Activated CD4-positive, alpha-beta T cell treated with anti-CD3 and anti-CD28 coated beads, Interleukin-2, amount 10 ng/mL, durations not matched to agents 24 days and 14 days (primary cell): ENCODE measurements around the gene CNTNAP2. TPM values are rescaled to one million over a fixed set of nuclear protein-coding genes. Genes with fewer than 3 reads are reported as not detected.
"Not testable (repeated sequence)": the region's sequence is repeated elsewhere in the genome, so short reads cannot be mapped to it uniquely, and the experiment has no call there.

Experiments used
- DNase-seq: peaks from one replicate; pipeline ENCODE4 v3.0.0; 2022
- H3K27ac Mint-ChIP-seq: one replicate; pipeline ENCODE4 v1.8.0; 2022; ENCODE audit warnings: mild to moderate bottlenecking, mixed read lengths
- H3K27me3 Mint-ChIP-seq: one replicate; pipeline ENCODE4 v1.8.0; 2022; ENCODE audit warnings: mixed read lengths
- H3K36me3 Mint-ChIP-seq: one replicate; pipeline ENCODE4 v1.8.0; 2022; ENCODE audit warnings: low read depth, mild to moderate bottlenecking, mixed read lengths
- H3K4me1 Mint-ChIP-seq: one replicate; pipeline ENCODE4 v1.8.0; 2021; ENCODE audit warnings: mixed read lengths
- H3K4me3 Mint-ChIP-seq: one replicate; pipeline ENCODE4 v1.8.0; 2022; ENCODE audit warnings: mild to moderate bottlenecking, moderate library complexity, mixed read lengths
- H3K9me3 Mint-ChIP-seq: one replicate; pipeline ENCODE4 v1.8.0; 2021; ENCODE audit warnings: mixed read lengths
- intact Hi-C: fragments of 100-400 bp; cut with micrococcal nuclease; formaldehyde crosslinking; loops from one replicate; pipeline ENCODE4 v1.15.1; 2023
- total RNA-seq: library from RNA; stranded (reverse); gene quantifications from 2 replicates; pipeline ENCODE4 v1.2.3, GENCODE V29; 2022

Gene CNTNAP2
- total RNA-seq, 1 donor from 2014 or later: not detected

DNA sequence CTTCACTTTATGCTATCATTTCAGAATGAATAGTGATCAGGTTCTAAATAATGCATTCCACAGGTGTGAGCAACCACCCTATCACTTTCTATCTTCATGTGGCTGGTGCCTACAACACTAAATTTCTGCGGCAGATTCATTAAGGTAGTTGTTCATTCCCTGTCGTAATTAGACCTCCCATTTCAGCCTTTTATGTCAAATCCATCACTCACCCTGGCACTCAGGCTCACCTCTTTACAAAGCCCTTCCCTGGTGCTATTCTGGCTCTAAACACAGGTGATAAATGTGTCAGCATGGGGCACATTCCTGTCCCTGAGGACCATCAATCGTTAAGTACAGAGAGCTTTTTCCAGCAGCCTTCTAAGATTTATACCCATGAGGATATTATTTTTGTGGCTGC lies 2173.9 kb downstream of the CNTNAP2 start:
- Mint-ChIP-seq H3K27me3 (peaks cover 1% of the 10 kb centered on the region), H3K4me1 (no peaks in the 10 kb centered on the region), H3K9me3 (no peaks in the 10 kb centered on the region), H3K4me3 (no peak overlapping the region), H3K36me3 (no peaks in the 10 kb centered on the region), H3K27ac (no peak overlapping the region)
- intact Hi-C loops: no loop called here
- no peak for DNase-seq

DNA sequence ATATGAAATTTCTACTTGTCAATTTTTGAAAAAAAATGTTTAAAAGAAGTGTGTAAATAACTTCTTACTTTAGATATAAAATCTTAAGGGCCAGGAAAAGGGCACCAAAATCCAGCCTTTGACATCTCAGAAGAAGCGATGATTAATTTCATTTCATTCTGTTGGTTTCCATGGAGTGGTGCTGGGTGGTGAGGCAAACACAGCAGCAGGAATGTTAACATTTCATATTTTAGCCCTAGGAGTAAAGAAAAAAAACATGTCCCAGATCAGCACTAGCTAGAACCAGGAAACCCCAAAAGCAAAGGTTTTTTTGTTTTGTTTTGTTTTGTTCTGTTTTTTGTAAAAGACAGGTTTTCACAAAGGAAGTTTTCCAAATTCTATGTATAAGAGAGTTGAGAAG lies 2175.2 kb downstream of the CNTNAP2 start:
- Mint-ChIP-seq H3K4me1 (no peaks in the 10 kb centered on the region), H3K27ac (no peak overlapping the region), H3K4me3 (no peak overlapping the region)

DNA sequence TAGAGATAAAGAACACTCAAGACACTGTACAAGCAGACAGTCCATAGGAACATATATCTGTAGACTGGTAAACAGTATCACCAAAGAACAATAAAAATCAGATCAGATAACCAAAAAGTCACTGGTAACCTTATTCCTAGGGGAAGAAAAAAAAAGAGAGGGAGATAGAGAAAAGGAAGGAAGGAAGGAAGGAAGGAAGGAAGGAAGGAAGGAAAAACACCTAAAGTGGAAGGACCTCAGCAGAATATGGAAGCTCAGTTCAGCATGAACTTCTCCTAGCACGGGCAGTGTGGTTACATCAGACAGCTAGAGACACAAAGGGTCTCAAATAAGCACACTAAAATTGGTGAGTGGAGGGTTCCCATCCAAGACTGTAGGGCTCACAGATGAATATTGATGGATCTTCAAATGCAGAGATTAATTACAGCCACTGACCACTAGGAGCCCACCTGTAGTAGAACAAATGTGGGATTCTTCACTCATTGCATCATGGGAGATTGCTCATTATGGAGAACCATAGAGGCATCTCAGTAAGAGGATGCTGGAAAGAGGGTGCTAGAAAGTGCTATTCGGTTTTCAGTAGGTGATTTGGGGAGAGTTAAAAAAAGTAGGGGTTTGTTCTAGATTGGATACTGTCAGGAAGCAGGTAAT lies 2180.5 kb downstream of the CNTNAP2 start:
- DNase-seq: no peak
- Mint-ChIP-seq H3K4me3 (no peak overlapping the region), H3K9me3 (no peaks in the 10 kb centered on the region), H3K27me3 (no peaks in the 10 kb centered on the region), H3K36me3 (no peaks in the 10 kb centered on the region), H3K4me1 (no peaks in the 10 kb centered on the region), H3K27ac (no peak overlapping the region)
- intact Hi-C loops: no loop called here

More for the DNA sequence above, 2175.2 kb downstream of the CNTNAP2 start:
- Mint-ChIP-seq H3K9me3 (no peaks in the 10 kb centered on the region), H3K27me3 (peaks cover 1% of the 10 kb centered on the region), H3K36me3 (no peaks in the 10 kb centered on the region)
- no peak for DNase-seq
- intact Hi-C loops: no loop called here

DNA sequence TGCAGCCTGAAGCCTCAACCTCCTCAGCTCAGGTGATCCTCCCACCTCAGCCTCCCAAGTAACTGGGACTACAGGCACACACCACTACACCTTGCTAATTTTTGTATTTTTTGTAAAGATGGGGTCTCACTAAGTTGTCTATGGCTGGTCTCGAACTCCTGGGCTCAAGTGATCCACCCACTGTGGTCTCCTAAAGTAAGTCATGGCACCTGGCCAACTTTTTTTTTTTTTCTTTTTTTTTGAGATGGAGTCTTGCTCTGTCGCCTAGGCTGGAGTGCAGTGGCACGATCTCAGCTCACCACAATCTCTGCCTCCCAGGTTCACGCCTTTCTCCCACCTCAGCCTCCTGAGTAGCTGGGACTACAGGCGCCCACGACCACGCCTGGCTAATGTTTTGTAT lies 2182.2 kb downstream of the CNTNAP2 start:
- H3K4me3 Mint-ChIP-seq, intact Hi-C loops: not testable (repeated sequence)

DNA sequence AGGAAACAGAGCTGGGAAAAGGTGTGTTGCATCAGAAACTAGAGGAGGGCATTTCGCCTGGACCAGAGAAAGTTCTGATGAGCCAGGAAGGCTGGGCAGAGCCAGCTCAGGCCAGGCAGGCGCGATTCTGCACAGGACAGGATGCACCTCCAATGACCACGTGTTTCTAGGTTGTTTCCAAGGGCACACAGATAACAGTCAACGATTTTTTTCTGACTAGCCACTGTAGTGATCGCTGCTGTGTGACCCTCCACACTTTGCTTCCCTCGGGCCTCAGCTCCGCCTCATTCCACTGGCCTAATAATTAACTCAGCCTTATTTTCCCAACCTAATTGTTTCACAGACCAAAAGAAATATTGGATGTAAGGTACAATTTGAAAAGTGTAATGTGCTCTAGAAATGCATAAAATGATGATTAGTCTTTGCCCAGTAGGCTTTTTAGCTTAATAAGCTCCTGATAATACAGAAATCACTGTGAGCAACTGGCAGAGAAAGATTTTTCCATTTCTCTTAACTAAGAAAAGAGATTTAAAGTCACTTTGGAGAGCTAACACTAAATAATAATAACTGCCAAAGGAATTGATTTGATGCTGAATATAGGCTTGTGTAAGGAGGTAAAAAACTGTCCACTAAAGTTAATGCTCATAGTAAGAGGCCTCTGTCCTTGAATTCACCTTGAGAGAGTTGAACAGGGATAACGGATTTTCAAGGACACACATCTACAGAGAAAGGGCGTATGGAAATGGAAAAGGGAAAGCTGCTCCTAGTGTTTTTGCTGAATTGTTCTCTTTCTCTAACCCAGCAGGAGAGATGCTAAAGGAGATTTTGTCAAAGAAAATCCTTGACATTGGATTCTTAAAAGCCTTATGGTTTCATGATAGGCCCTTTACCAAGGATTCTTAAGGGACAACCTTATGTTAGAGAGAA lies 2183.0 kb downstream of the CNTNAP2 start:
- H3K4me1 Mint-ChIP-seq: no peaks in the 10 kb centered on the region

More for the DNA sequence above, 2182.2 kb downstream of the CNTNAP2 start:
- not testable (repeated sequence) for H3K36me3 Mint-ChIP-seq, H3K4me1 Mint-ChIP-seq, DNase-seq, H3K27me3 Mint-ChIP-seq, H3K27ac Mint-ChIP-seq, H3K9me3 Mint-ChIP-seq

DNA sequence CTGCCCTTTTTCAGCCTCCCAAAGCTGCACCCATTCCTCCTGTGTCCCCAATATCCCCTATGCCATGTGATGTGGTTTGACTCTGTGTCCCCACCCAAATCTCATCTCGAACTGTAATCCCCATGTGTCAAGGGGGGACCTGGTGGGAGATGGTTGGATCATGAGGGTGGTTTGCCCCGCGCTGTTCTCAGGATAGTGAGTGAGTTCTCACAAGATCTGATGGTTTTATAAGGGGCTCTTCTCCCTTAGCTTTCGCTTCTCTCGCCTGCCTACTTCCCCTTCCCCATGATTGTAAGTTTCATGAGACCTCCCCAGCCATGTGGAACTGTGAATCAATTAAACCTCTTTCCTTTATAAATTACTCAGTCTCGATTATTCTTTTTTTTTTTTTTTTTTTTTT lies 2185.8 kb downstream of the CNTNAP2 start:
- H3K4me3 Mint-ChIP-seq, DNase-seq, H3K27me3 Mint-ChIP-seq, H3K27ac Mint-ChIP-seq, H3K4me1 Mint-ChIP-seq, intact Hi-C loops, H3K9me3 Mint-ChIP-seq, H3K36me3 Mint-ChIP-seq: not testable (repeated sequence)

More for the DNA sequence above, 2183.0 kb downstream of the CNTNAP2 start:
- H3K9me3 Mint-ChIP-seq: no peaks in the 10 kb centered on the region
- no peaks in the 10 kb centered on the region for H3K36me3 Mint-ChIP-seq
- DNase-seq: no peak
- H3K27me3 Mint-ChIP-seq: no peaks in the 10 kb centered on the region
- intact Hi-C loops: no loop called here
- H3K4me3 Mint-ChIP-seq: no peak overlapping the region
- no peak overlapping the region for H3K27ac Mint-ChIP-seq

DNA sequence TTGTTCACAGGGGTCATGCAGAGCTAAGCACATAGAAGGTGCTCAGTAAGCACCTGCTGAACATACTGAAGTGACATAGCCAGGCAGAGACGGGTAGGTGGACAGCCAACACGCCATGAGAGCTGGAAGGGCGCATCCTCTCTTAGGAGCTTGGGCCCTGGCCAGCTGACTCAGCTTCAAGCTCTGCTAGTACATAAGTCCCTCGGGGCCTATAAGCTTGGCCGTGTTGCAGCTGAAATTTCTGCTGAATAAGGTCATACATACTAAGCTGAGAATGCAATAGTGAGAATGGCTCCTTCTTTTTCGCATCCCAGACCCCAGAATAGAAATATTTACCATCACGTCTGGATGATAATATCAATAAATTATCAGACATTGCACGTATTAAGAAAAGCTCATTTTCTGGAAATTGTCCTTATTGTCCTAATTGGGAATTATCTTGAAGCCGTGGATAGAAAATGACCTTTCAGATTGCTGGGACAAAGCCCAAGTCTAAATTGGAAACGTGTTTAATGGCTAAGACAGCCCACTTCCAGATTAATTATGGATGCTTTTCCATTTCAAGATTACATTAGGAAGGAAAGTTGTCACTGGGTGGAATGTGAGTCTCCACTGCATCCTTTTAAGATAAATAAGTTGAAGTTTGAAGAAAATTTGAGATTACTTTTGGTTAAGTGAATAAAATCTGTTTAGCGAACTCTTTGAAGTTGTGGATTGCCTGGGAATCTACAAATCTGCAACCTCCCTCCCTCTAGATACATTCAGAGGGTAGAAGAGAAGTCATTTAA lies 2186.9 kb downstream of the CNTNAP2 start:
- Mint-ChIP-seq H3K4me3 (no peak overlapping the region), H3K4me1 (no peaks in the 10 kb centered on the region), H3K36me3 (no peaks in the 10 kb centered on the region), H3K27me3 (no peaks in the 10 kb centered on the region), H3K9me3 (no peaks in the 10 kb centered on the region), H3K27ac (no peak overlapping the region)
- DNase-seq: no peak
- intact Hi-C loops: no loop called here

DNA sequence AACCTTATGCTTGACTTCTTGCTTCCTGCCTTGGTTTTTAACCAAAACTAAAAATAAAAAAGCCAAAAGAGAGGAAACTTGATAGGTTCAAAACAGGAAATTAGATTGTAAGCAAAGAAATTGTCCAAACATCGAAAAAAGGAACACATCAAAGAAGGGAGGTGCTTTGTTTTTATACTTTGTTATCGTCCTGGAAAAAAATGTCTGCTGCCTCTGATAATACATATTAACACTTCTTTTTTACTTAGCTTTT lies 2187.4 kb downstream of the CNTNAP2 start:
- Mint-ChIP-seq H3K9me3 (no peaks in the 10 kb centered on the region), H3K4me3 (no peak overlapping the region), H3K27ac (no peak overlapping the region), H3K36me3 (no peaks in the 10 kb centered on the region), H3K27me3 (no peaks in the 10 kb centered on the region), H3K4me1 (no peaks in the 10 kb centered on the region)
- intact Hi-C loops: no loop called here
- DNase-seq: no peak

DNA sequence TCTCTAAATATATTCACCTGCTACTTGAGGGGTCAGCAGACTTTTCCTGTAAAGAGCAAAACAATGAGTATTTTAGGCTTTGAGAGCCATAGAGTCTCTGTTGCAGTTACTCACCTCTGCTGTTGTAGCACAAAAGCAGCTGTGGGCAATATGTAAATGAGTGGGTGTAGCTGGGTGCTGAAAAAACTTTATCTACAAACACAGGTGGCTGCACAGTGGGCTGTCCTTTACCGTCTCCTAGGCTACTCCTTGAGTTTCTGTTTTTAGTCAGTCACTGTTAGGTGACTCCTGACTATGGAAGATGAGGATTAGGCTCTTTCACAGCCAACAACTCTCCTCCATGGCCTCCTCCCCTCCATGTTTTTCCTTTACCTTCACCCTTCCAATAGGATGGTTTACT lies 2187.9 kb downstream of the CNTNAP2 start:
- H3K27ac Mint-ChIP-seq: no peak overlapping the region
- no peaks in the 10 kb centered on the region for H3K9me3 Mint-ChIP-seq
- no peaks in the 10 kb centered on the region for H3K27me3 Mint-ChIP-seq
- no peak for DNase-seq
- intact Hi-C loops: no loop called here
- H3K4me1 Mint-ChIP-seq: no peaks in the 10 kb centered on the region
- H3K4me3 Mint-ChIP-seq: no peak overlapping the region
- H3K36me3 Mint-ChIP-seq: no peaks in the 10 kb centered on the region

DNA sequence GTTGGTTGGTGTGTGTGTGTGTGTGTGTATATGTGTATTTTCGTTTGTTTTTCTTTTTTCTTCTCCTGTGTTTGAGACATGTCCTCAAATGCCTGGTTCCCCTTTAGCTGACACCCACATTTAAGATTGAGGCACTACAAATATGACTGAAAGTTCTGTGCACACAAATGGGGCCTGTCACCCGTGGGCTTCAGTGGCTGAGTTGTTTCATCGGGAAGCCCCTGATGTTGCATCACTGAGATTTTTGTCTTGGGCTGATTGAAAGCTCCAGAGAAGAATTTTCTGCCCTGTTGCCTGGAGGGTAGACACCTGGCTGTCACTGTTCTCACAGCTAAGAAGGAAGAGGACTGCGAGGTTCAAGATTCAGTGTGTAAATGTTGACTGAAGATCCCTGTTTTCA lies 2190.2 kb downstream of the CNTNAP2 start:
- no peaks in the 10 kb centered on the region for H3K27me3 Mint-ChIP-seq
- no peaks in the 10 kb centered on the region for H3K9me3 Mint-ChIP-seq
- no peak for DNase-seq
- intact Hi-C loops: no loop called here
- no peaks in the 10 kb centered on the region for H3K4me1 Mint-ChIP-seq
- no peak overlapping the region for H3K27ac Mint-ChIP-seq
- H3K4me3 Mint-ChIP-seq: no peak overlapping the region
- no peaks in the 10 kb centered on the region for H3K36me3 Mint-ChIP-seq

DNA sequence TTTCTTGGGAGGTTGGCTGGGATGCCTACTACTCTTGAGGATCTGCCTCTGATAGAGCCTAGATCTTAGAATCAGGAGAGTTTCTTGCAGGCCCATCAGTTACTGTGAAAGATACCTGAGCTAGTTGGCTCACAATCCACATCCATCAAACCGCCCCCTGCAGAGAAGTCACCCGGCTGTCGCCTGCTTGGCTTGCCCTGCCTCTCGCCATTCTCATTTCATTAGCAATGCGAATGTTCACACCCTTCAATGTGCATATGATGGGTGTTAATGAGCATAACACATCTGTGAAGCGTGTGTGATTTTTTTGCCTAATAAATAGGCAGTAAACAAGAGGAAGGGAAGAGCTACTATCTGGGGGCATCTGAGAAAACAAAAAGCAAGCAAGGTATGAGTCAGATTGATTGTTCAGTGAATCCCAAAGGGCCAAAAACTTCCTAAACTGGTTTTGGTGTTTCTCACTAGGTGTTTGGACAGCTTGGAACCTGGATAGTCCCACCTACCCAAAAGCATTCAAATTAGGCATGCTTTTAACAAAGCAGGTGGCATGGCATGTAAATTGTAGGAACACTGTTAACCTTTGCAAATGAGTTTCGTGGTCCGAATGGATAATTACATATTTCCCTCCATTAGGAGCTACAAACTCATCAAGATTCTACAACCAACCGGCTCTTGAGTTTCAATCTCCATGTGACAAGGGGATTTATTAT lies 2201.7 kb downstream of the CNTNAP2 start:
- Mint-ChIP-seq H3K27ac (no peak overlapping the region), H3K4me1 (no peaks in the 10 kb centered on the region), H3K27me3 (no peaks in the 10 kb centered on the region), H3K36me3 (no peaks in the 10 kb centered on the region), H3K4me3 (no peak overlapping the region), H3K9me3 (no peaks in the 10 kb centered on the region)
- DNase-seq: no peak
- intact Hi-C loops: no loop called here

DNA sequence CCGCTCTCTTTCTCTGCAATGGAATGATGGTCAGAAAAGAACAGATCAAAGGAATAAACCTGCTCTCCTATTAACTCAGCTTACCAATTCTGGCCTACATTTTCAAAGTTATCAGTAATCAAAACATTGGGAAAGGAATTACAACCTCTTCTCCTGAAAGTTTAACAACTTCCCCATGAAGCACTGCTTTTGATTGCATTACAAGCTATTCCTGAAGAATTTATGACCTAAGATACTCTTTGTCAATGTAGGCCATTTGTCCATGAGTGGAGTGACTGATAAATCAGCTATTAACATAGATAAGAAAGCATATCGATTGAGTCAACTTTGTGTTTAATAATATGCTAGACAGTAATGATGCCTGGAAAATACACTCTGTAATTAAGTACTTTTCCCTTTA lies 2202.2 kb downstream of the CNTNAP2 start:
- intact Hi-C loops: no loop called here
- Mint-ChIP-seq H3K36me3 (no peaks in the 10 kb centered on the region), H3K27me3 (no peaks in the 10 kb centered on the region), H3K4me3 (no peak overlapping the region), H3K27ac (no peak overlapping the region), H3K4me1 (no peaks in the 10 kb centered on the region), H3K9me3 (no peaks in the 10 kb centered on the region)
- no peak for DNase-seq

DNA sequence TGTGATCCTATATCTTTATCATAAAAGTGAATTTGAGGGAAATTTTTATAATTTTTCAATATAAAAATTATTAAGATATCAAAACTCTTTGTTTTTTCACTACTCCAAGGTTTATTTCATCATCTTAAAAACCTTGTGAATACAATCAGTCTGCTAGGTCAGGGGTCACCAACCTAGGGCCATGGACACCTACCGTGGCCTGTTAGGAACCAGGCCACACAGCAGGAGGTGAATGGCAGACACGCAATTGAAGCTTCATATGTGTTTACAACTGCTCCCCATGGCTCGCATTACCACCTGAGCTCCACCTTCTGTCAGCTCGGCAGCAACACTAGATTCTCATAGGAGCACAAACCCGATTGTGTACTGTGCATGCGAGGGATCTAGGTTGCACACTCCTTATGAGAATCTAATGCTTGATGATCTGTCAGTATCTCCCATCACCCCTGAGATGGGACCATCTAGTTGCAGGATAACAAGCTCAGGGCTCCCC lies 2202.8 kb downstream of the CNTNAP2 start:
- Mint-ChIP-seq H3K4me1 (no peaks in the 10 kb centered on the region), H3K9me3 (no peaks in the 10 kb centered on the region), H3K27me3 (no peaks in the 10 kb centered on the region), H3K36me3 (no peaks in the 10 kb centered on the region), H3K4me3 (no peak overlapping the region), H3K27ac (no peak overlapping the region)
- DNase-seq: no peak
- intact Hi-C loops: no loop called here
